ENCODE results near the gene SEMA4G. TPM values are rescaled to one million over a fixed set of nuclear protein-coding genes. Genes with fewer than 3 reads are reported as not detected.

The SEMA4G gene
- total RNA-seq, 3 donors from 2014 or later = 68.5 to 176 (median 91.9) TPM

DNA sequence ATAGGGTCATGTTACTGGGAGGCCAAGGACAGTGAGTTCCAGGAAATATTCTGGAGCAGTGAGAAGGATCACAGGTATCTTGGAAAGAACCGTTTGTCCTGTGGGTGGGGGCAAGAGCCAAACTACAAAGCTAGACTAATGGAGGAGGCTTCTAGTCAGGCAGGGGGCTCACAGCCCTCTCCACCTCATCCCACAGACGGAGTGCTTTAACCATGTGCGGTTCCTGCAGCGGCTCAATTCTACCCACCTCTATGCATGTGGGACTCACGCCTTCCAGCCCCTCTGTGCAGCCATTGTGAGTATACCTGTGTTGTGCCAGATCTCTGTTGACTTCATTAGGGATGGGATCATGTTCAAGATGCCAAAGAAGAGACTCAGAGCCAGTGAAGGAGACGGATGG lies 8.1 kb downstream of the SEMA4G start:
- Histone ChIP-seq H3K4me1 (ENCODE audit: low read depth) (peaks cover under 1% of the 10 kb centered on the region), H3K4me3 (no peak overlapping the region), H3K36me3 (ENCODE audit: low read depth) (peaks cover 7% of the 10 kb centered on the region), H3K9me3 (no peaks in the 10 kb centered on the region)
- DNase-seq (no peak), ATAC-seq (no peak)
- intact Hi-C loops (cut with DNase I, micrococcal nuclease) = no loop called here
- TF ChIP-seq, protein P1, sequence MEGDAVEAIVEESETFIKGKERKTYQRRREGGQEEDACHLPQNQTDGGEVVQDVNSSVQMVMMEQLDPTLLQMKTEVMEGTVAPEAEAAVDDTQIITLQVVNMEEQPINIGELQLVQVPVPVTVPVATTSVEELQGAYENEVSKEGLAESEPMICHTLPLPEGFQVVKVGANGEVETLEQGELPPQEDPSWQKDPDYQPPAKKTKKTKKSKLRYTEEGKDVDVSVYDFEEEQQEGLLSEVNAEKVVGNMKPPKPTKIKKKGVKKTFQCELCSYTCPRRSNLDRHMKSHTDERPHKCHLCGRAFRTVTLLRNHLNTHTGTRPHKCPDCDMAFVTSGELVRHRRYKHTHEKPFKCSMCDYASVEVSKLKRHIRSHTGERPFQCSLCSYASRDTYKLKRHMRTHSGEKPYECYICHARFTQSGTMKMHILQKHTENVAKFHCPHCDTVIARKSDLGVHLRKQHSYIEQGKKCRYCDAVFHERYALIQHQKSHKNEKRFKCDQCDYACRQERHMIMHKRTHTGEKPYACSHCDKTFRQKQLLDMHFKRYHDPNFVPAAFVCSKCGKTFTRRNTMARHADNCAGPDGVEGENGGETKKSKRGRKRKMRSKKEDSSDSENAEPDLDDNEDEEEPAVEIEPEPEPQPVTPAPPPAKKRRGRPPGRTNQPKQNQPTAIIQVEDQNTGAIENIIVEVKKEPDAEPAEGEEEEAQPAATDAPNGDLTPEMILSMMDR (IDR thresholded peaks at IDR 0.05) = no peak

DNA sequence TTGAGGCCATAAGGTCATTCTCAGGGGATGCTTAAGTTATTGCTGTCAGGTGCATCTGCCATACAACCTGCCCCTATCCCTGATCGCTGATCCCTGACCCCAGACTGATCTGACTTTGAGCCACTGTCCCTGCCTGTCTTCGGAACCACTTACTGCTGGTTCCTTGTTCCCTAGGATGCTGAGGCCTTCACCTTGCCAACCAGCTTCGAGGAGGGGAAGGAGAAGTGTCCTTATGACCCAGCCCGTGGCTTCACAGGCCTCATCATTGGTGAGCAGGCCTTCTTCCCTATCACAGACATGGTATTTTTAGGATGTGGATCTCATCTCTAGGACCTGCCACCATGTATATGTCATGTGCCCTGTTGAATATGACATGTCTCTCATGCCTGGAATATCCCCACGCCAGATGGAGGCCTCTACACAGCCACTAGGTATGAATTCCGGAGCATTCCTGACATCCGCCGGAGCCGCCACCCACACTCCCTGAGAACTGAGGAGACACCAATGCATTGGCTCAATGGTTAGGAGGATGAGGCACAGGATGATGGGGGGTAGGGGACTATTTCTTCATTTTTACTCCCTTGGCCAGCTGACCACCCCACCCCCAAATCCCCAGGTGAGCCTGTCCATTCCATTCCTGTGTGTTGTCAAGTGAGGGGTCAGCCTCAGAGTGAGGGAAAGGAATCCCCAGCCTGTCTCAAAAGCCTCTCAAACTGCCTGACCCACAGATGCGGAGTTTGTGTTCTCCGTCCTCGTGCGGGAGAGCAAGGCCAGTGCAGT lies 9.0 kb downstream of the SEMA4G start:
- intact Hi-C loops (cut with DNase I, micrococcal nuclease) = no loop called here
- Histone ChIP-seq H3K36me3 (ENCODE audit: low read depth) (peaks cover 7% of the 10 kb centered on the region), H3K9me3 (no peaks in the 10 kb centered on the region), H3K4me3 (no peak overlapping the region), H3K4me1 (ENCODE audit: low read depth) (no peaks in the 10 kb centered on the region)
- TF ChIP-seq, protein P1 (IDR thresholded peaks at IDR 0.05) = no peak
- DNase-seq (no peak), ATAC-seq (no peak)

DNA sequence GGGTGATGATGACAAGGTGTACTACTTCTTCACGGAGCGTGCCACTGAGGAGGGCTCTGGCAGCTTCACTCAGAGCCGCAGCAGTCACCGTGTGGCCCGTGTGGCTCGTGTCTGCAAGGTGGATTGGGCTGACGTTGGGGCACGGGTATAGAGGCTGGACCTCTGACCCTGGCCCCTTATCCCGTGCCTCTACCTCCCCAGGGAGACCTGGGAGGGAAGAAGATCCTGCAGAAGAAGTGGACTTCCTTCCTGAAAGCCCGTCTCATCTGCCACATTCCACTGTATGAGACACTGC lies 9.5 kb downstream of the SEMA4G start:
- H3K4me3 ChIP-seq = no peak overlapping the region
- ATAC-seq (no peak), DNase-seq (no peak)
- H3K4me1 ChIP-seq (ENCODE audit: low read depth) = no peaks in the 10 kb centered on the region
- H3K9me3 ChIP-seq = no peaks in the 10 kb centered on the region
- TF ChIP-seq, protein P1 (IDR thresholded peaks at IDR 0.05) = no peak
- H3K36me3 ChIP-seq (ENCODE audit: low read depth) = peaks cover 7% of the 10 kb centered on the region
- intact Hi-C loops (cut with DNase I, micrococcal nuclease) = no loop called here

DNA sequence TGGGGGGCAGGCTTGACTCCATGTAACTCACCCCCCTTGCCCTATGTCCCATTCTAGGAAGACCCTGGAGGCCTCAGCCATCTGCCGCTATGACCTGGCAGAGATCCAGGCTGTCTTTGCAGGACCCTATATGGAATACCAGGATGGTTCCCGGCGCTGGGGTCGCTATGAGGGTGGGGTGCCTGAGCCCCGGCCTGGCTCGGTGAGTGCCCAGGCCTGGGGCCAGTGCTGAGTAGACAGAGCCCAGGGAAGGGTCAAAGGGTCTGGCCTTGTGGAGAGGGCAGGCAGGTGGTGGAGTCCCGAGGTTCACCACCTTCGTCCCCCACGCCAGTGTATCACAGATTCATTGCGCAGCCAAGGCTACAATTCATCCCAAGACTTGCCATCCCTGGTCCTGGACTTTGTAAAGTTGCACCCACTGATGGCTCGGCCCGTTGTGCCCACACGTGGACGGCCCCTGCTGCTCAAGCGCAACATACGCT lies 10.5 kb downstream of the SEMA4G start:
- Histone ChIP-seq H3K9me3 (no peaks in the 10 kb centered on the region), H3K4me3 (no peak overlapping the region), H3K36me3 (ENCODE audit: low read depth) (peaks cover 7% of the 10 kb centered on the region), H3K4me1 (ENCODE audit: low read depth) (no peaks in the 10 kb centered on the region)
- TF ChIP-seq, protein P1 (IDR thresholded peaks at IDR 0.05) = no peak
- intact Hi-C loops (cut with DNase I, micrococcal nuclease) = no loop called here
- DNase-seq (no peak), ATAC-seq (no peak)

- Histone ChIP-seq H3K4me1 (ENCODE audit: low read depth) (no peaks in the 10 kb centered on the region), H3K9me3 (no peaks in the 10 kb centered on the region), H3K4me3 (no peak overlapping the region), H3K36me3 (ENCODE audit: low read depth) (peaks cover 7% of the 10 kb centered on the region)
- DNase-seq (no peak), ATAC-seq (no peak)
- TF ChIP-seq, protein P1 (IDR thresholded peaks at IDR 0.05) = no peak
- intact Hi-C loops (cut with DNase I, micrococcal nuclease) = no loop called here
Measured at GRCh38 chr10:100980311-100980710, 11.0 kb downstream of the SEMA4G start.
